ENCODE measurements around the gene CDC42EP2.
"Not testable (repeated sequence)": the region's sequence is repeated elsewhere in the genome, so short reads cannot be mapped to it uniquely, and the experiment has no call there.

Gene CDC42EP2

GRCh38 chr11:65320386-65321075, 5.9 kb downstream of the CDC42EP2 start:
- no peak for DNase-seq (ENCODE audit: low spot score)

DNA sequence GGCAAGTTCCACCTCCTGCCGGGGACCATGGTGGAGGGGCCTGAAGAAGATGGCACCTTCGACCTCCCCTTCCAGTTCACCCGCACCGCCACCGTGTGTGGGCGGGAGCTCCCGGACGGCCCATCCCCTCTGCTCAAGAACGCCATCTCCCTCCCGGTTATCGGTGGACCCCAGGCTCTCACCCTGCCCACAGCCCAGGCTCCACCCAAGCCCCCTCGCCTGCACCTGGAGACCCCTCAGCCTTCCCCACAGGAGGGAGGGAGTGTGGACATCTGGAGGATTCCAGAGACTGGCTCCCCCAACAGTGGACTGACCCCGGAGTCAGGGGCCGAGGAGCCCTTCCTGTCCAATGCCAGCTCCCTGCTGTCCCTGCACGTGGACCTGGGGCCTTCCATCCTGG, 6.4 kb downstream of the CDC42EP2 start:
- DNase-seq (ENCODE audit: low spot score) = no peak

DNA sequence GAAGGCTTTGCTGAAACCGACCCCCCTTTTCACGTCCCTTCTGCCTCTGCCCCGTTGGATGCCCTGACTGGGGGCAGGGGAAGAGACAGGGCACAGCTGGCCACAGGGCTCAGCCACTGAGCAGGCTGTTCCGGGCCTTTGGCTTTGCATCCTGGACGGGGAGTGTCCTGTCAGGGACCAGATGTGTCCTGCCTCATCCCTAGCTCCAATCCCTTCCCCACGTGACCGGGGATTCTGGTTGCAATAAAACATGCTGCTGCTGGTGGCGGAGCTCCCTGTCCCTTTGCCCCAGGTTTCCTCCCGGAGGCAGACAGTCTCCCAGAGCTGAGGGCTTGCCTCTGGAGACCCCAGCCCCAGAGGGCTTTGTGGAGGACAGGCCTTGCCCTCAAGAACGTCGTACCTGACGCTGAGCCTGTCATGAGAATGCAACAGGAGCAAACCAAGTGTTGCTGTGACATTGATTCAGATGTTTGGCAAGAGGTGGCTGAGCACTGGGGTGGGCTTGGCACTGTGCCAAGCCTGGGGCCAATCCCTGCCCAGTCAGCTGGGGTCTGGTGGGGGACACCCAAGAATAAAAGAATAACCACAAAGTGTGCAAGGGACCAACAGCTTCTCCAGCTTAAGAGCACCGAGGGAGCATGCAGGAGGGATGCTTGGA, 7.3 kb downstream of the CDC42EP2 start:
- no peak for DNase-seq (ENCODE audit: low spot score)

- DNase-seq (ENCODE audit: low spot score) = no peak
These were observed 9.1 kb downstream of the CDC42EP2 start for GRCh38 chr11:65323813-65324212.

- DNase-seq (ENCODE audit: low spot score) = no peak
These were observed 10.8 kb downstream of the CDC42EP2 start for GRCh38 chr11:65325435-65325834.

DNA sequence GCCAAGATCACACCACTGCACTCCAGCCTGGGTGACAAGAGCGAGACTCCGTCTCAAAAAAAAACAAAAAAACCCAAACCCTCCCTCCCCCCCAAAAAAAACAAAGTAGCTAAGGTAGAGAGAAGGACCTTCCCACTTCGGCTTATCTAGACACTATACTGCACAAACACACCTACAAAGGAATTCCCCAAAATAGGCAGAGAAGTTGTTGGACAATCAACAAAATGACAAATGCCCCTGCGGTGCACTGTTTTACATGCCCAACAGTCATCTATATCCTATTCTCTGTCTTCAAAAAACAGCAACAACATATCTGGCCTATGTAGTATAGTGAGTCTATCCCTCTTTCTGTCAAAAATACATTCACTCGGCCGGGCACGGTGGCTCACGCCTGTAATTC, 12.4 kb downstream of the CDC42EP2 start:
- DNase-seq (ENCODE audit: low spot score) = no peak

GRCh38 chr11:65329478-65329877, 14.8 kb downstream of the CDC42EP2 start:
- DNase-seq (ENCODE audit: low spot score) = no peak

GRCh38 chr11:65329944-65330403, 15.3 kb downstream of the CDC42EP2 start:
- peak; percentile 71 for DNase-seq (ENCODE audit: low spot score)

DNA sequence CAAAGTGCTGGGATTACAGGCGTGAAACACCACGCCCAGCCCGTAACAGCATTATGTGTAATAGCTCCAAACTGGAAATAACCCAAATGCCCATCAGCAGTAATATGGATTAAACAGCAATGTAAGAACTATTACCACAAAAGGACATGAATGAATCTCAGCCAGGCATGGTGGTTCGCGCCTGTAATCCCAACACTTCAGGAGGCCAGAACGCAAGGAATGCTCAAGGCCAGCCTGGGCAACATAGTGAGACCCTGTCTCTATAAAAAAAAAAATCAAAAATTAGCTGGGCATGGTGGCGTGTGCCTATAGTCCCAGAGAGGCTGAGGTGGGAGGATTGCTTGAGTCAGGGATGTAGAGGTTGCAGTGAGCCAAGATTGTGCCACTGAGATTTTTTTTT, 15.9 kb downstream of the CDC42EP2 start:
- no peak for DNase-seq (ENCODE audit: low spot score)

- not testable (repeated sequence) for DNase-seq (ENCODE audit: low spot score)
These were observed 17.9 kb downstream of the CDC42EP2 start for GRCh38 chr11:65332591-65332990.

DNA sequence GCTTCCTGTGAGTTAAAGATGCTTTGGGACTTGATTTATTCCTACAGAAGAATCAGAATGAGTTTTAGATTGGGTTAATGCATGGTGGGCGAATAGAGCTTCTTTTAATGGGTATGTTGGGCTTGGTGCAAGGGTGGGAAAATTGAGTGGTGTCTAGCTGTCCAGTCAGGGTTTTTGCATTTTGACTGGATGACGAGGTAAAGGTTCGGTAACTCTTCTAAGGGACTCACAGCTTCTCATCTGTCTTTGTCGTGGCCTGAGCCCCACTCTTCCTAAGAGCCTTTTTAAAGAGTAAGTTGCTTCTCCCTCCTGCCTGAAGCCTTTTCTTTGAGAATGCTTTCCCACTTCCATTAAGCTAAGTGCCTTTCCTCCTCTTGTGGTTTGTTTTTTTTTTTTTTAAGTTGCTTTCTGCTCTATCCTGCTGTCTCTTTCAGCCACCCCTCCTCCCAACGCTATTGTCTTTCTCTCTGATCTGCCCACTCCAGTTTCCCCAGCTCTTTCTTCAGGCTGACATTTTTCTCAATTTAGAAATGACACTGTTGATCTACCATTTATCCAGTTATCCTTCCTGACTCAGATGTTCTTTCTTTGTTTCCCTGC, 20.1 kb downstream of the CDC42EP2 start:
- DNase-seq (ENCODE audit: low spot score) = no peak

DNA sequence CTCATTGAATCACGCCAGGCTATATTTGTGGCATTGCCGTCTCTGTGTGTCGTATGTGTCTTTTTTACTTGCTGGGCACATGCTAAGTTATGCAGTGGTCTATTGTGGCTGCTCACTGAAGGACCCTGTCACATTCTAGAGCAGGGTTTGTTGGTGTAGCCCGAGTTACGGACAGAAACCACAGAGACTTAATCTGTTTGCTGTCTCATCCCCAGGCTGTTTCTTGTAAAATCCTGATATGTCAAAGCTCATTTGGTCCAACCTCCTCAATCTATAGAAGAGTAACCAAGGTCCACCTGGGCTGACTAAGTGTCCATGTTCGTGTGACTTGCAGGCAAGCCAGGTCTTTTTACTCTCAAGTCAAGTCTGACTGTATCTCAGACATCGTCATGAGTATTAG, 24.0 kb downstream of the CDC42EP2 start:
- DNase-seq (ENCODE audit: low spot score) = no peak

DNA sequence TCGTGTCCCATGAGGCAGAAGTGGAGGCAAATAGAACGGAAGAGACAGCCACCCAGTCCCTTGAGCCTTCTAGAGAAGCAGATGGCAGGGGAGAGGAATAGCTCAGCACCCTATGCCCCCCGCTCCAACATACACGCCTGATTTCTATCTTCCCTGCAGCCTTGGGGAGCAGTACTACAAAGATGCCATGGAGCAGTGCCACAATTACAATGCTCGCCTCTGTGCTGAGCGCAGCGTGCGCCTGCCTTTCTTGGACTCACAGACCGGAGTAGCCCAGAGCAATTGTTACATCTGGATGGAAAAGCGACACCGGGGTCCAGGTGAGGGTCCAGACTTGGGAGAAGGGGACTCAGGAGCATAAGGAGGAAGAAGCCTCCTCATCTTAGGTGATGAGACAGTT, 25.6 kb downstream of the CDC42EP2 start:
- DNase-seq (ENCODE audit: low spot score) = no peak

- no peak for DNase-seq (ENCODE audit: low spot score)
These were observed 27.2 kb downstream of the CDC42EP2 start for GRCh38 chr11:65341856-65342255.

GRCh38 chr11:65351511-65351910, 36.8 kb downstream of the CDC42EP2 start:
- no peak for DNase-seq (ENCODE audit: low spot score)

DNA sequence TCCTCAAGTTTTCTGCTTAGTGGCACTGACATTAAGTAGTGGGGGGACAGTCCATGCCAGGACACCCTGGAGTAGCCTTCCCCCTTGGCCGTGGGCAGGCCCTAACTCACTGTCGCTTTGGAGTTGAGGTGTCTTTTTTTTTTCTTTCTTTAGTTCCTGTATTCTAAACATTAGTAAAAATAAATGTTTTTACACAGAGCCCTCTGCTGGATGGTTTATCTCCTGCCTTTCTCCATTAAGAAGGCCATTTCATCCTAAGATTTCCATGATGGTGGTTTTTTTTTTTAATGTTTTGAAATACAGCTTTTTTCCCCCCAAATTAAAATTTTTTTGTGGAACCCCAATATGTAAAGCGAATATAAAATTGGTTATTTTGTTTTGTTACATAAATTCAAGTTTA, 38.1 kb downstream of the CDC42EP2 start:
- DNase-seq (ENCODE audit: low spot score) = no peak

- DNase-seq (ENCODE audit: low spot score) = no peak
These were observed 38.7 kb downstream of the CDC42EP2 start for GRCh38 chr11:65353376-65353775.

GRCh38 chr11:65353900-65354264, 39.2 kb downstream of the CDC42EP2 start:
- no peak for DNase-seq (ENCODE audit: low spot score)

- peak; percentile 100 for DNase-seq (ENCODE audit: low spot score)
These were observed 39.8 kb downstream of the CDC42EP2 start, which contains the start of gene TIGD3 for GRCh38 chr11:65354265-65355012. TIGD3 (plus strand) TSS chr11:65354751; CDS start chr11:65355809, 1,058 bp downstream.

DNA sequence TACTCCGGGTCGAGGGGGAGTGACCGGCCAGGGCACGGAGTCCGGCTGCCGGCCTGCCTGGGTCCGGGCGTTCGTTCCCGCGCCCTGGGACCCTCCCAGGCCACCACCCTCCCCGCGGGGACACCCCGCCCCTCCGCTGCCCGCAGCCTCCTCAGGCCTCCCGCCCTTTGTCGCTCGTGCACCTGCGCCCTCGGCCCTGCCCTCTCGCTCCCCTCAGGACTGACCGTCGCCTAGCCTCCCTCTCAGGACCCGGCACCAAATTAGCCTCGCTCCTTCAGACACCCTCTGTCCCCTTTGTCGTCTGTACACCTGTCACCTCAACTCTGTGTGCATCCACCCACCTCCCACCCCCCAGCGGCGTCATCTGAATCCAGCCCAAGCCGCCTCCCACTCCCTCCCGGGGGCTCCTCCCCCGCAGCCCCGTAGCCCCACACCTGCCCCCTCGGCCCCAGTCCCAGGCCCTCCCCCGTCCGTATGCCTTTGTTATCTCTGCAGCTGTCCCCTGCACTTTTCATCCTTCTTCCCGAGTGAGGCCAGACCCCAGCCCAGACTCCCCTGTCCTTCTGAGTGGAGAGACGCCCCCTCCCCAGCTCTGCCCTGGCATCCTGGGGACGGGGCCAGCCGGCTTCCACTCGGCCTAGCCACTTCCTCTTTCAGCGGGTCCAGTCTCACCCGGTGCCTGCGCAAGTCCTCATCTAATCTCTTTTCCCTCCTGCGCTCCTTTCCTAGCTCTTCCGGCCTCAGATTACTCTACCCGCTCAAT, 40.5 kb downstream of the CDC42EP2 start:
- DNase-seq (ENCODE audit: low spot score) = peak; percentile 81

GRCh38 chr11:65355776-65356393, 41.2 kb downstream of the CDC42EP2 start:
- no peak for DNase-seq (ENCODE audit: low spot score)
